HL-60 (cell line): ENCODE data around the gene NELFE.

Source experiments
- CTCF ChIP-seq: IDR thresholded peaks from one replicate; pipeline ENCODE4 v1.5.1; 2011; ENCODE audit warnings: low read length, control low read depth, inconsistent platforms; ENCODE audit not compliant: insufficient read depth
- GABPA ChIP-seq: IDR thresholded peaks from 2 replicates; pipeline ENCODE4 v1.6.1; 2012; ENCODE audit warnings: low read depth
- POLR2AphosphoS5 ChIP-seq: IDR thresholded peaks from 2 replicates; pipeline ENCODE4 v1.6.1; 2012; ENCODE audit warnings: low read depth

- no peak for TF ChIP-seq POLR2AphosphoS5
- TF ChIP-seq CTCF = no peak
- TF ChIP-seq GABPA = no peak
These were observed 38.0 kb downstream of the NELFE start for GRCh38 chr6:31920811-31921210.
